NCI-H226 (cell line): ENCODE data around the gene CDK1.

ENCODE experiments used
- DNase-seq: peaks from one replicate; pipeline ENCODE4 v3.0.0-alpha.2; 2015

The CDK1 gene

GRCh38 chr10:60778214-60778970 is at the start of gene CDK1:
TSS of gene CDK1 (plus strand) at chr10:60778478. CDS start at chr10:60780166, 1,688 bp downstream.
- DNase-seq = peak; percentile 99

DNA sequence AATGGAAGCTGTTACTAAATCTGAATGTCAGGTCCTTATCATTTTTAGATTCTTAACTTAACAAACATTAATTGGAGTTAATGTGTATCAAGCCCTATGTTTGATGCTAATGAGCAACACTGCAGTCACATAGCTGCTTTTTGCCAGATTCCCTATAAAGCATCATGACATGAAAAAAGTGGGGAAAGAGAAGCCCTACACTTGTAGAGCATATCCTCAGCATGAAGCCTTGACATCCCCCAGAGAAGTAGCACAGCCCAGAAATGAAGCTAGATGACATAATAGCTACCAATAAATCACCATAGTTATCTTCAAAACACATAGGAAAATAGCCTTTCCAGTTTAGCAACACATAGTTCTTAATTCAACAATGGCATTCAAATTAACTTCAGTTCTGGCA is 49.2 kb upstream of the CDK1 start:
- DNase-seq = no peak

DNA sequence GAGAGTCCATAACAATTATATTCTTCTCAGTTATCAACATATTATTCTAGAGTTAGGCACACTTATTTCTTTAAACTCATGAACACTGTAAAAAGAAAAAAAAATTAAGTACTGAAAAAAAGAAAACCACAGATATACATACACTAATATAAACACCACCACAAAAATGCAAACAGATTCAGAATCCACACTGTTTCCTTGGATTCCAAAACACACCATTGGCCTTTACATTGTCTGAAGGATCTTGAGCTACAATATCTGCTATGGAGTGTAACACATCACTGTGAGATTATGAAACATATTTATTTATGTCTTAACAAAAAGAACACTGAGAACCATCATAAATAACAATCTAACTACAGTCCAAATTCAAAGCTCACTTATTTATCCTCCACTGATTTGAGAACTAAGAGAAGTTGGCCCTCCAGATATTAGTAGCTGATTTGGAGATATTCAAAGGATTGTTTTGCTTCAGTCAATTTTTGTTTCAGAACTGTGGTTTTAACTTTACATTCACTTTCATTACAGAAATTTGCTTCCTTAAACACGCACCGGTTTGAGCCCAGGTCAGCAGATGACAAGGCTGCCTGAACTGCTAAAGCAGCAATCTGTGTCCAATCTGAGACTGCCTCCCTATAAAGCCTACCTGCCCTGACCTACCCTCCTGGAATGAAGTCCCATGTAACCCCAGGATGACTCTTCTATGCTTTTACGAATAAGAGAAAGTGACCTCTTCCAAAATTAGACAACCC is 47.0 kb upstream of the CDK1 start:
- no peak for DNase-seq

DNA sequence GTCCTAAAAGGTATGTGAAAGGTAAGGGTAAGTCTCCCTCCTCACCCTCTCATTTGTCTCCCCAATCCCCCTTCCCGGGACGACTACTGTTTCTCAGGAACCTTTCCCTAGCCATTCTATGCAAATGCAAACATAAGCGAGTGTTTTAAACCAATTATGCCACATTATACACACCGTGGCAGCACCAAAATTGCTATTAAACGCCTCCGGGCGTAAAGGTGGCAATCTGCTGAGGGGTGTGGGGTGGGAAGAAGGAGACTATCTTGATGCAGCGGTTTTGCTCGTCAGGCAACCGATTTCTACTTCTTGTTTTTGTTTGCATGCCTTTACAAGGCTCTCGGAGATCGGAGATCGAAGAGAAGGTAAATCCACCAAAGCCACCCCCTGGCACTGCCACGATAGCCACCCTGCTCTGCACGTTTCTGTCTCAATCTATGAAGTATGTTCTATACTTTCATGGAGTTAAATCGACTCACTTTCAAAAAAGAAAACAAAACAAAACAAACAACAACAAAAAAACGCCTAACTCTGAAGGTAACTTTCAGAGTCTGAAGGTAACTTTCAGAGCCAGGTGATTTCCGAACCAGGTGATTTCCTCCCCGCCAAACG is 46.0 kb upstream of the CDK1 start:
- DNase-seq = no peak

DNA sequence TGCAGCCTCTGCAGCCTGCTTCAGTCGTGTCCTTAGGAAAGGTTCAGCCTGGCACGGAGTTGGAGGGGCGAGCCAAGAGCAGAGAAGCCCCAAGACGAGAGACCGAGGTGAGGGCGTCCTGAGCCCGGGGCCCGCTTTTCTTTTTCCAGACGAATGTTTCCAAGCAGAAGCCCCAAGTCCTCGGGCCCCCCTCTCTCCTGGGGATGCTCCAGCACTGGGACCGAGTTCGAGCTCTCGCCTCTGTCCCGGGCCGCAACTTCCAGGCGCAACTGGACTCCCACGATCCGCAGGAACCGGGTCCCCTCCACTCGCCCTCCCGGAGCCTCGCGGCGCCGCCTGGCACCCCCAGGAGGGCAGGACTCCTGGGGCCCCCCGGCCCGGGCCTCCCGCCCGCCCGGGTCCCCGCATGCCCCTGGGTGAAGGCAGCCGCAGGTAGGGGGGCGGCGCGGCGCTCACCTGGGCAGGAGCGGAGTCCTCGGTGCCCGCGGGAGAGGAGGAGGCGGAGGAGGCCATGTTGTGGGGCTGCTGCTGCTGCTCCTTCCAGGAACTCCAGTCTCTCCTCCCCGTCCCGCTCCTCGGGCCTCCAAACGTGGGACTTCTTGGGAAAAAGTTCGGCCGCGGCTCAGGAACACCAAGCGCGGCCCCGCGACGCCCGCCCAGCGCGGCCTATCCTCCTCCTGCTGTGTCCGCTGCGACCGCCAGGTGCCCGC is 45.3 kb upstream of the CDK1 start:
- no peak for DNase-seq

DNA sequence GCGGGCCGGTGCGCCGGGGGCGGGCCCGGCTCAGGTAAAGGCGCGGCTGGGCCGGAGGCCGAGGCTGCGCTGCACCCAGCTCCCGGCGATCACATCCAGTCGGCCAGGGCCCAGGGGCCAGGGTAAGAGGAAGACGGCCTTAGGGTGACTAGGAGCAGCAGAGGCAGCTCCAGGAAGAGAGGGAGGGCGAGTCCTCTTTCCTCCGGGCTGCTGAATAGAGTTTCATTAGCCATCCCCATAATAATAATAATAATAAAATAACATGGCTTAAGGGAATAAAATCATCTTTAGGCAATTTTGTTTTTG is 44.8 kb upstream of the CDK1 start:
- no peak for DNase-seq

- no peak for DNase-seq
Observed at GRCh38 chr10:60733826-60734225, 44.5 kb upstream of the CDK1 start.

- no peak for DNase-seq
Observed at GRCh38 chr10:60734226-60734625, 44.1 kb upstream of the CDK1 start.

GRCh38 chr10:60735244-60735643 is 43.0 kb upstream of the CDK1 start:
- no peak for DNase-seq

DNA sequence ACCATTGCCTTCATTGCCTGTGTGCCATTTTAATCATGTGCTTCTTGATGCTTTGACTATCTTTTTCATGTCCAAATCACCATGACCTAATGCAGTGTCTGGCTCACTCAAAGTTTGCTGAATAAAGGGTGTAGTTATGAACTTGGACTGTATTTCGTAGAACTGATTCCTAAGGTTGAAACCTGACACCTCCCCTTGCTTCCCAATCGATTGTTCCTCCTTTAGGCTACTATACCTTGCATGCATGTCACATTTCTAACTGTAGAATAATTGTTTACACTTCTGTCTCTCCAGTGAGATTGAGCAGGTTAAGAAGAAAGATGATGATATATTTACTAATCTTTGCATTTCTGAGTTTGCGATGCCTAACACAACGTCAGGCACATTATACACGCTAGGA is 41.0 kb upstream of the CDK1 start:
- DNase-seq = no peak

- DNase-seq = peak; percentile 51
Observed at GRCh38 chr10:60739558-60739957, 38.7 kb upstream of the CDK1 start.

DNA sequence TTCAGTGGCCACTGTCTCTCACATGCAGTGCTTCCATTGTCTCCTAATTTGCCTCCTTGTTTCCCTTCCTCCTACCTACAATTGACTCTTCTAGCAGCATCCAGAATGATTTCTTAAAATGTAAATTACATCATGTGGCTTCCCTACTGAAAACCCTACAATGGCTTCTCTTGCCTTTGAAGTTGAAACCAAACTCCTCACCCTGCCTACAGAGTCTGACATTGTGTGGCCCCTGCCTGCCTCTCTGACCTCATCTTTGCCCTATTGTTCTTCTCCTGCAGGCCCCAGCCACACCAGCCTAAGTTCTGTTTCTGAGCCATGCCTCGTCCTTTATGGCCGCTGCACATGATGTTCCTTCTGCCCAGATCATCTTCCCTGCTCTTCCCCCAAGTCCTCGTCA is 35.8 kb upstream of the CDK1 start:
- DNase-seq = no peak

- DNase-seq = no peak
Observed at GRCh38 chr10:60747817-60748469, 30.3 kb upstream of the CDK1 start.

DNA sequence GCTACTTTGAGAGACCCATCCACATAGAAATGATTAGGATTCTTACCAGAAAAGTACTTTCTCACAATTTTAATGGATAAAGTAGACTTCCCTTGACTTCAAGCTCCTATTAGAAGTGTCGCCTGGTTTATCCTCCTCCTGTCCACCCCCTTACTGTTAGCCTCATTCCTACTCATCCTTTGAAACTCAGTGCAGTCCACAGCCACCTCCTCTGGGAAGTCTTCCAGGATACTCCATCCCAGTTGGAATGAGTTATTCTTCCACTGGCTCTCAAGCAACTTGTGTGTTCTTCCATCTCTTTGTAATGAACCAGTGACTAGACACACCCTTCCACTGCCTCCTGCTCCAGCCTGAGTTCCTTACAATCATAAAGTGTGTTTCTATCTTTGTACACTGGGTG is 25.1 kb upstream of the CDK1 start:
- DNase-seq = no peak

DNA sequence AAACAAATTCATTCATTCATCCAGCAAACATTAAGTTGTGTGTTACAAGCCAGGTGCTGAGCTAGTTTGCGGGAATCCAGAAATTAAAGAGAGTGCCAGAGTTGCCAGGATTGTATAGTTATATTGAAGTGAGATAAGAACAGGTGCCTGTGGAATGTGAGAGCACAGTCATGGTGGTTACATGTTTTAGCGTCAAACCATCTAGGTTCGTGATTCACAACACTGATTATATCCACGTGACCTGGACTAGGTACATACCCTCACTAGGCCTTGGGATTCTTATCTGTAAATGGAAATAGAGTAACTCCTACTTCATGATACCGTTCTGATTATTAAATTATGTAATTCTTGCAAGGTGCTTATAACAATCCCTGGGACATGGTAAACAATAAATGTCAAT is 24.5 kb upstream of the CDK1 start:
- DNase-seq = no peak

GRCh38 chr10:60757420-60757895 is 20.8 kb upstream of the CDK1 start:
- peak; percentile 86 for DNase-seq

- DNase-seq = no peak
Observed at GRCh38 chr10:60759181-60759580, 19.1 kb upstream of the CDK1 start.

DNA sequence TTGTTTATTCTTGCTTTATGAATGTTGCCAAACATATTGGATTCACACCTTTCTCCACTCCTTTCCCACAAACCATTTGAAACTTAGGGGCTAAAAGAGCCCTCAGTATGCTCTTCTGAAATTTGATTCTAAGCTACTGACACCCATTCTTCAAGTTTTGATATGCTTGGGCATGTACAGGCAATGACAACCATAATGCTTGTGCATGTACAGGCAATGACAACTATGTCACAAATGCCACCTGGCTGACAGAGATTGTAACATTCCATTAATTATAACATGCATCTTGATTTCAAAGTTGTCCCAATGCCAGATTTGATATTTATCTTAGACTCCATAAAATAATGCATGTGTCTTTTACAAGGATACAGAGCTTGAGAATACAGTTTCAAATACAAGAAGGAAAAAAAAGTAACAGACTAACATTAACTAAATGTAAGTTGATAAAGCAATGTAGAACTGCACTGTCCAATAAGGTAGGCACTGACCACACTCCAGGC is 17.5 kb upstream of the CDK1 start:
- DNase-seq = no peak

DNA sequence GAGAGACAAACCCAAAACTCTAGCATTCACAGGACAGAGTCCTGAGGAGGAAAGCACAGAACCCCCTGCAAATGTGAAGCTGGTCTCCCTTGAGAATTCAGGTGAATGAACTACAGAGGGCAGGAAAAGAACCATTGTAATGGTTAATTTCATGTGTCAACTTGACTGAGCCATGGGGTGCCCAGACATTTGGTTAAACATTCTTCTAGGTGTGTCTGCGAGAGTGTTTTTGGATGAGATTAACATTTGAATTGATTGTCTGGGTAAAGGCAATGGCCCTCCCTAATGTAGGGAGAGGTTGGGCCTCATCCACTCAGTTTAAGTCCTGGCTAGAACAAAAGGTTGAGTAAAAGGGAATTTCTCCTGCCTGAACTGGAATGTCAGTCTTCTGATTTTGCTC is 15.7 kb upstream of the CDK1 start:
- no peak for DNase-seq

DNA sequence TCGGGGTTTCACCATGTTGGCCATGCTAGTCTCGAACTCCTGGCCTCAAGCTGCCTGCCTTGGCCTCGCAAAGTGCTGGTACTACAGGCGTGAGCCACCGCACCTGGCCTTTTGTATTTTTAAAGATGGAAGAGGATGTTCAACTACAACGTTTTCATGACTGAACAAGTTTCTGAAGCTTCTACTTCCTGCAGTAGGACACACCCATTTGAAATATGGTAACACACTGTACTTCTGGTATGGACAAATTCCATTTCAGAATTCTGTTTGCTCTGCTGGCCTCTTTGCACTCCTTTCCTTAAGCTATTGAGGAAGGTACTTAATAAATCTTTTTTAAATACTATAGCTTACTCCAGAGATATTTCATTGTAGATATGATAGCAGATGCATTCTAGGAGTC is 10.9 kb upstream of the CDK1 start:
- DNase-seq = no peak

DNA sequence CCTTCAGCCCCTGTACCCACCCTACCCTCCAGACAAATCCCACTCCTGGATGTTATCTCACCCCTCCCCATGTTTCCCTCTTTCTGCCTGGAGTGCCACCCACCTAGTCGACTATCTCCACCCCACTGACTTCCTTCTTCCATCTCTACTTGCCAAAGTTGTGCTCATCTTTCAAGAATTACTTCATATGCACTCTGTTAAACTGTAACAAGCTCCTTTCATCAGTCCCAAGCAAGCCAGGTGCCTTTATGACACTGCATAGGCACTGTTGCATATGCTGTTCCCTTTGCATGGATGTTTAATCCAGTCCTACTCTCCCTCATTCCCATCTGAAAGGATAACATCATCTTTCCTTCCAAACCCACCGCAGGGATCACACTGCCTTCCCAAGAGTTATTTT is 8.9 kb upstream of the CDK1 start:
- no peak for DNase-seq

DNA sequence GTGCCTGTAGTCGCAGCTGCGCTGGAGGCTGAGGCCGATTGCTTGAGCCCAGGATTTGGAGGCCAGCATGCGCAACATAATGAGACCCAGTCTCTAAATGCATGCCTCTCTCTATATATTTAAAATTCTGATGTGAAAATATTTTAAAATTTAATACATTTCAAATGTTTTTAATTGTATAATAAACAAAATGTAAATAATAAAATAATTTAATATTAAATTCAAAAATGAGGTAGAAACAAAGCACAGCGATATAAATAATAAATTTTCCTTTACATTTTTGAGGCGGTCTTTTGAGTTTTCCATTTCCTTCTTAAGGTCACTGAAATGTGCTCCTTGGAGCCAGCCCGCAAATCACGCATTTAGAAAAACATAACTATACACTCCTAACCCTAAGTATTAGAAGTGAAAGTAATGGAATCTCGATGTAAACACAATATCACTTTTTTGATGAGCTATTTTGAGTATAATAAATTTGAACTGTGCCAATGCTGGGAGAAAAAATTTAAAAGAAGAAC is 523 bp upstream of the CDK1 start:
- no peak for DNase-seq
